Activated CD8-positive, alpha-beta memory T cell treated with anti-CD3 and anti-CD28 coated beads, Interleukin-2, amount 10 ng/mL, durations not matched to agents 7 days and 5 days (primary cell): ENCODE measurements around the gene VPS50. TPM values are rescaled to one million over a fixed set of nuclear protein-coding genes. Genes with fewer than 3 reads are reported as not detected.

Experiments used
- ATAC-seq: fragments of 150-1000 bp; cut with Tn5 transposase; one replicate; pipeline ENCODE4 v1.10.0; 2021; ENCODE audit warnings: moderate library complexity
- CTCF ChIA-PET: fragments of 350-600 bp; sonication (Branson Sonifier 250); formaldehyde crosslinking; loops from one replicate; lab custom pipeline; 2021; ENCODE audit warnings: antibody characterized with exemption; lab: Charles Lee
- DNase-seq: peaks from one replicate; pipeline ENCODE4 v3.0.0-alpha.2; 2020
- H3K27ac Mint-ChIP-seq: one replicate; pipeline ENCODE4 v1.8.0; 2021; ENCODE audit warnings: mild to moderate bottlenecking, mixed read lengths
- H3K27me3 Mint-ChIP-seq: one replicate; pipeline ENCODE4 v1.8.0; 2021; ENCODE audit warnings: mixed read lengths
- H3K36me3 Mint-ChIP-seq: one replicate; pipeline ENCODE4 v1.8.0; 2021; ENCODE audit warnings: mild to moderate bottlenecking, mixed read lengths
- H3K4me1 Mint-ChIP-seq: one replicate; pipeline ENCODE4 v1.8.0; 2021; ENCODE audit warnings: mixed read lengths
- H3K4me3 Mint-ChIP-seq: one replicate; pipeline ENCODE4 v1.8.0; 2021; ENCODE audit warnings: mild to moderate bottlenecking, moderate library complexity, mixed read lengths
- H3K9me3 Mint-ChIP-seq: one replicate; pipeline ENCODE4 v1.8.0; 2022; ENCODE audit warnings: low read depth, mixed read lengths
- total RNA-seq, 2 experiments: library from RNA; stranded (reverse); gene quantifications; one replicate each; pipeline ENCODE4 v1.2.3, GENCODE V29; 2021

The VPS50 gene, protein sequence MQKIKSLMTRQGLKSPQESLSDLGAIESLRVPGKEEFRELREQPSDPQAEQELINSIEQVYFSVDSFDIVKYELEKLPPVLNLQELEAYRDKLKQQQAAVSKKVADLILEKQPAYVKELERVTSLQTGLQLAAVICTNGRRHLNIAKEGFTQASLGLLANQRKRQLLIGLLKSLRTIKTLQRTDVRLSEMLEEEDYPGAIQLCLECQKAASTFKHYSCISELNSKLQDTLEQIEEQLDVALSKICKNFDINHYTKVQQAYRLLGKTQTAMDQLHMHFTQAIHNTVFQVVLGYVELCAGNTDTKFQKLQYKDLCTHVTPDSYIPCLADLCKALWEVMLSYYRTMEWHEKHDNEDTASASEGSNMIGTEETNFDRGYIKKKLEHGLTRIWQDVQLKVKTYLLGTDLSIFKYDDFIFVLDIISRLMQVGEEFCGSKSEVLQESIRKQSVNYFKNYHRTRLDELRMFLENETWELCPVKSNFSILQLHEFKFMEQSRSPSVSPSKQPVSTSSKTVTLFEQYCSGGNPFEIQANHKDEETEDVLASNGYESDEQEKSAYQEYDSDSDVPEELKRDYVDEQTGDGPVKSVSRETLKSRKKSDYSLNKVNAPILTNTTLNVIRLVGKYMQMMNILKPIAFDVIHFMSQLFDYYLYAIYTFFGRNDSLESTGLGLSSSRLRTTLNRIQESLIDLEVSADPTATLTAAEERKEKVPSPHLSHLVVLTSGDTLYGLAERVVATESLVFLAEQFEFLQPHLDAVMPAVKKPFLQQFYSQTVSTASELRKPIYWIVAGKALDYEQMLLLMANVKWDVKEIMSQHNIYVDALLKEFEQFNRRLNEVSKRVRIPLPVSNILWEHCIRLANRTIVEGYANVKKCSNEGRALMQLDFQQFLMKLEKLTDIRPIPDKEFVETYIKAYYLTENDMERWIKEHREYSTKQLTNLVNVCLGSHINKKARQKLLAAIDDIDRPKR
- total RNA-seq = 10 to 100 TPM; 17.8 to 20.8 TPM

DNA sequence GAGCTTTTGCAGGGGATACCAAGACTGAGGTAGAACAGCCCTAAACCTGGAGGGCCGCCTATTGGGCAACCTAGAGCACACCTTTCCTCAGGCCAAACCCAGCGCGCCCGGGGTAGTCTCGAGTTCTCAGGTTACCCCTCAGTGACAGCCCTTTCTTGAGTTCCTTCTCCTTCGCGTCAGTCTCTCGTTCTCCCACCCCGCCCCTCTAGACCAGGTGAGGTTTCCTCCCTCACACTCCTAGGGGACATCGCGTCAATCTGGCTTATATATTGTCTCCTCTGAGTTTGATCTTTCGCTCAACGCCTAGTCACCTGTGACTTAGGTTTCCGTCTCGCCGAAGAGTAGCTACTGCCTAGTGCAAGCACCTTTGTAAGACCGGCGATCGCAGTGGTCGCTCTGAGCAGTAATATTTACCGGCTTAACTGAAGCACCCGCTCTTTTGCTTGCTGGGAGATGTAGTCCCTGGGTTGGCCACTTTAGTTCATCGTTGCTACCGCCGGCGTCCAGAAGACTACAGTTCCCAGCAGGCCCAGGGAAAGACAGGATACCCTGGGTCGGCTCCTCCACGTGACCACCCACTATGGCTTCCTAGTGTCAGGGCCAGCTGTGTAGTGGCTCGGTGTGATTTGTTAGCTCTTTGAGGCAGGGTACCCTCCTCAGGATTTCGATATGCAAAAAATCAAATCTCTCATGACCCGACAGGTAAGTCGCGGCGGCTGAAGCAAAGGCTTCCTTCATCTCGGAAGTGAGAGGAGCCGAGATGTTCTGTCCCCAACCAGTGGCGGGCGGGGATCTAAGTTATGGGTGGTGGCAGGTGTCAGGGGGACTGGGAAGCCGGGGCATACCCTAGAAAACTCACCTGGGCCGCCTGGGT lies at the start of gene VPS50:
VPS50 (plus strand) TSS at position 568 of the 874 bp plus-strand sequence; CDS start at position 670, 102 bp downstream.
- no peaks in the 10 kb centered on the region for H3K27me3 Mint-ChIP-seq
- CTCF ChIA-PET = interaction anchor here (0.7 to 3.2 kb wide), 8 partner anchors 9 to 1163 kb away, joined by 3 to 12 read pairs (median 4); partner anchors contain the start of genes COL1A2, GATAD1 and SAMD9
- no peaks in the 10 kb centered on the region for H3K36me3 Mint-ChIP-seq
- H3K4me3 Mint-ChIP-seq = peak within 1 kb of the TSS; percentile 86
- peak within 1 kb of the TSS; percentile 77 for H3K27ac Mint-ChIP-seq
- DNase-seq = peak; percentile 97
- peaks cover 25% of the 10 kb centered on the region for H3K4me1 Mint-ChIP-seq
- peak; percentile 99 for ATAC-seq
- no peaks in the 10 kb centered on the region for H3K9me3 Mint-ChIP-seq

DNA sequence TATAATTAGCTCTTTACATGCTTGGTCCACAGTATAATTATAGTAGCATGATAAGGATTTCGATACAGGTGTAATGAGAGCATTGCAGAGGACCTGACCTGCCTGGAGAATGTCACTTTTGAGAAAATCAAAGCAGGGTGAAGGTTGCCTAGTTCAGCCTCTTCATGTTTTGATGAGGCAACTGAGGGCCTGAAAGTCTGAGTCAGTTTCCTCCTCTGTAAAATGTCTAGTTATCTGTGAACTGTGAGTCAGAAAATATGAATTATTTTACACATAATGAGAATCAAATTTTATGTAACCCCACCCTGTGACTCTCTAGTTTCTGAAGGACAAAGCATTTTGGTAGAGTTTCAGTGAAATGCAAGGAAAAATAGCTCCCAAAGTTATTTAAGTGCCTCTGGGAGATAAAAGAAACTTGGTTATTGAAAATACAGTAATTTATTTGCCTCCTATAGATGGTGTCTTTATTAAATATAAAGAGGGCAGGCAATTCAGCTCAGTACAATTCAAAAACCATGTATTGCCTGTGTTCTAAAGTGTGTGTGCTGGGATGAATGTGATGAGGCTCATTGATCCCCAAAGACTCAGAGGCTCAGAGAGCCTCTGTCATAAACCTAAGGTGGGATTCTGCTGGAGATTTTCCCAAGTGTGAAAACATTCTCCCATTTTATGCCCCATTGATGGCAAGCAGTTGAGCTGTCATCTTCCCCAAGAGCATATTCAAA lies 46.7 kb upstream of the VPS50 start:
- H3K27ac Mint-ChIP-seq = no peak overlapping the region
- H3K4me3 Mint-ChIP-seq = no peak overlapping the region
- peaks cover 5% of the 10 kb centered on the region for H3K4me1 Mint-ChIP-seq
- peak; percentile 53 for ATAC-seq
- no peaks in the 10 kb centered on the region for H3K9me3 Mint-ChIP-seq
- H3K27me3 Mint-ChIP-seq = peaks cover 55% of the 10 kb centered on the region
- DNase-seq = no peak
- CTCF ChIA-PET = interaction anchor here (1.4 kb wide), 1 partner anchor 10 kb away, joined by 3 read pairs; no protein-coding TSS in a partner anchor
- no peaks in the 10 kb centered on the region for H3K36me3 Mint-ChIP-seq

DNA sequence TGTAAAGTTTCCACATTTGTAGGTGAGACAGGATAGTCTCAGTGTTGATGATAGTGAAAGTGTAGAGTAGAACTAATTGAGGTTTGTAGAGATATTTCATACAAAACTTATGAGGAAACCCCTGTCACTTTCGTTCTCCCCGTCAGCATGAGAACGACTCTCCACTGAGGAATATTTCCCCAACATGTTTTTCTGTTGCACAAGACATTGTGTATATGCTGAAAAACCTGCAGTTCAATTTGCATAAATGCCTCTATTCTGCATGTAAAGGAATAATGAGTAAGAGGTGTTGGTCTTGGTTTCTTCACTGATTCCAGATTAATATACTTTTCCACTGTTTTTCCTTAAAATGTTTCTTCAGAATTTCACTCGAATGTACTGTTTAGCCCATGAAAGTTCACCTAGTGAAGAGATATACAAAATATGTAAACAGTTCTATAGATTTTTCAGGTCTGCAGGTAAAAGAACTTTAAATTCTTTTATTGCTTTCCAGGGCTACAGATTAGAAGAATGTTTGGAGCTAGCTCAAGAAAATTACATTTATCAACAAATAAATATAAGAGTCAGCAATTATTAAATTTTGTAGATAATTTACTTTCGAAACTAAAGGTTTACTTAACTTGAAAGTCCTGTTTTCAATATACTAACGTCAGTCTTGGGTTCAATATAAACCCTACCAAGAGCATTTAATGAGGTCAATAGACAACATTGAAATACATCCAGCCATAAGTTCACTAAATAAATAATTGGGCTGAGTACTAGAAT lies 43.1 kb upstream of the VPS50 start:
- Mint-ChIP-seq H3K4me3 (no peak overlapping the region), H3K36me3 (no peaks in the 10 kb centered on the region), H3K4me1 (peaks cover 5% of the 10 kb centered on the region), H3K27ac (no peak overlapping the region), H3K27me3 (peaks cover 60% of the 10 kb centered on the region), H3K9me3 (no peaks in the 10 kb centered on the region)
- no peak for ATAC-seq
- DNase-seq = no peak
- CTCF ChIA-PET = no interaction called here

DNA sequence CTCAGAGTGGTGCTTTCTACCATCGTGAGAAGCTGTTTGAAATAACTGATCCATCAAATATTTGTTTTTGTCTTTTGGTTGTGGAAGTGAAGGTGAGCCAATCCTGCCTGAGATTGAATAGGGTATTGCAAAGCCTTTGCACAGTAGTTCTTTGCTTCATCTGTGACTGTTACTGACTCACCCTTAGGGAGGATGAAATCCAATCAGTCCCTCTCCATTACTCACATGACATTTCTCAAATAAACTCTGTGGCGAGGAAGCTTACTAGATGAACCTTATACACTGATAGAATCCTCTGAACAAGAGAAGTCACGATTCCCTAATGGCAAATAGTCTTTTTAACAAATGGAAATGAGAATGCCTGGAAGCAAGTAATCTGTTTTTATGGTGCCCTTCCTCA lies 37.8 kb upstream of the VPS50 start:
- Mint-ChIP-seq H3K27ac (no peak overlapping the region), H3K36me3 (no peaks in the 10 kb centered on the region), H3K9me3 (no peaks in the 10 kb centered on the region), H3K4me3 (no peak overlapping the region), H3K4me1 (no peaks in the 10 kb centered on the region), H3K27me3 (peaks cover 56% of the 10 kb centered on the region)
- DNase-seq = no peak
- CTCF ChIA-PET = interaction anchor here (1.4 kb wide), 1 partner anchor 30 kb away, joined by 3 read pairs; no protein-coding TSS in a partner anchor
- ATAC-seq = no peak

DNA sequence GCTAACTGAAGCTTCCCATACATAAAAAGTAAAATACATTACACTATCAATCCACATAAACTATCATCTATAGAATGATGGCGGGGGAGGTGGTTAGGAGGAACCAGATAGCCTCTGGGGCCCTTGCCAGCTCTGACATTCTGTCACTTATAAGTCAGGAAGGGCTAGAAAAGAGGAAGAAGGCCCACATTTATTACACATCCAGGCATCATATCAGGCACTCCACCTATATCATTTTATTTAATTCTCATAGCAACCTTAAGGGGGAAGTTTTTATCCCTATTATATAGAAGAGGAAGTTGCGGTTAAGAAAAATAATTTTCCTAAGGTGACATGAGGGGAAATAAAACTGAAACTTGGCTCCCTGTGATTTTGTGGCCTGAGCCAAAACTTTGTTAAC lies 35.8 kb upstream of the VPS50 start:
- Mint-ChIP-seq H3K27ac (no peak overlapping the region), H3K4me1 (no peaks in the 10 kb centered on the region), H3K4me3 (no peak overlapping the region), H3K9me3 (no peaks in the 10 kb centered on the region), H3K36me3 (no peaks in the 10 kb centered on the region), H3K27me3 (peaks cover 56% of the 10 kb centered on the region)
- CTCF ChIA-PET = interaction anchor here (1.4 kb wide), 1 partner anchor 11 kb away, joined by 3 read pairs; no protein-coding TSS in a partner anchor
- ATAC-seq = no peak
- DNase-seq = no peak

DNA sequence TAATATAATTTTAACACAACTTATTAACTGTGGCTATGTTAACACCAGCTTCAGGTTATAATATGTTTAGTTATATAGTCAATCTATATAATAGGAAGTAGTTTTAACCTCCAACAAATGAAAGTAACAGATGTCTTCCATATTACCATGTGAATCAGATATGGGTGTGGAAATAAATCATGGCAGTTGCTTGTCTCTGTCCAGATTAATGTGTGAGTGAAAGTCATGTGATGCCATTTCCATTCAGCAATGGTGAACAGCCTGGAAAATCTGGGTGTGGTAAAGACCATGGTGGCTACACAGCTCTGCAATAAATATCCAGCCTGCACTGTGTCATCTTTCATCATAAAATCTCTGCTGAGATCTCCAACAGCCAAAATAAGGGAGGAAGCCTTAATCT lies 33.7 kb upstream of the VPS50 start:
- Mint-ChIP-seq H3K4me1 (no peaks in the 10 kb centered on the region), H3K36me3 (no peaks in the 10 kb centered on the region), H3K4me3 (no peak overlapping the region), H3K9me3 (no peaks in the 10 kb centered on the region), H3K27me3 (peaks cover 53% of the 10 kb centered on the region), H3K27ac (no peak overlapping the region)
- DNase-seq (no peak), ATAC-seq (no peak)
- CTCF ChIA-PET = no interaction called here

DNA sequence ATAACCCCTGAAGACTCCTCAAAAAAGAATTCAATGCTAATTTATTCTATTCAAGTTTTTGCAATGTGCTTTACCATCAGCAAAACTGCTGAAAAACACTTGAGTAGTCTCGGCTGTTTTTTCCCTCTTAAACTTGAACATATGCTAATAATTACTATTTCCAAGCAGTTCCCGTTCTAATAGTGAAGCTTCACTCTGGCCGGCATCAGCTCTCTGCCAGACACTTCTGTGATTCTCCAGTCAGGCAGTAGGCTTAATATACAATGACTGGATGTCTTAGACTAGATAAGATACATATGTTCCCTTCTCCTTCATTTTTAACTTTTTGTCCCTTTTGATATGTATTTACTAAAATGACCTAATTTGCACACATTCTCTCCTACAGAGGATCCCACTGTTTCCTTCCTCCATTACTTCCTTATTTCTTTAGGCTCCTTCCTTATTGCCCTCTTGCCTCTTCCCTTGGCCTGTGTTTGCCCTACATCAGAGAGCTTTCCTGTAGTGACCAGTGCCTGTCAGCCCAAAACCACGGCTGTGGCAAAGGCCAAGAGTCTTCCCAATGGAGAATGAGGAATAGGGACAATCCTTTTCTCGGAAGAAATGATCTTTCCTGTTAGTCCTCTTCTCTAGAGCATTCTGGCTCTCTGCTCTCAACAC lies 29.4 kb upstream of the VPS50 start:
- CTCF ChIA-PET = no interaction called here
- no peak overlapping the region for H3K27ac Mint-ChIP-seq
- DNase-seq (no peak), ATAC-seq (no peak)
- no peaks in the 10 kb centered on the region for H3K4me1 Mint-ChIP-seq
- peaks cover 64% of the 10 kb centered on the region for H3K27me3 Mint-ChIP-seq
- no peaks in the 10 kb centered on the region for H3K36me3 Mint-ChIP-seq
- no peaks in the 10 kb centered on the region for H3K9me3 Mint-ChIP-seq
- no peak overlapping the region for H3K4me3 Mint-ChIP-seq

DNA sequence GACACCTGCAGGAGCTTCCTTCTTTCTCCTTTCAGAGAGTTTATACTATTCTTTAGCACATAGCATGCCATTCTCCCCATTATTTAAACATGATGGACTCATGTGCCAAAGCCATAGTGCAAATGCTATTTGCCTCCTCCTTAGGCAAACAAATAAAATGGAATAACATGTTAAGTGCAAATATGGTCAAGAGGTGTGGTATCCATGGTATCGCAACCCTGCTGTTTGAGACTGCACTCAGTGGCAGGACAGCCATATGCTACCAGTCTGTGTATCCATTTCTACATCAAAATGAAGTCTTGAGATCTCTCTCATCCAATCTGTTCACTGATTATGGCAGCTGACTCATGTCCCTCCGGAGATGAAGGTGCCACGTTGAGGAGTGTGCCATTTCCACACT lies 28.7 kb upstream of the VPS50 start:
- no peak for ATAC-seq
- H3K36me3 Mint-ChIP-seq = no peaks in the 10 kb centered on the region
- DNase-seq = no peak
- peaks cover 68% of the 10 kb centered on the region for H3K27me3 Mint-ChIP-seq
- no peak overlapping the region for H3K27ac Mint-ChIP-seq
- no peaks in the 10 kb centered on the region for H3K9me3 Mint-ChIP-seq
- no peak overlapping the region for H3K4me3 Mint-ChIP-seq
- CTCF ChIA-PET = no interaction called here
- H3K4me1 Mint-ChIP-seq = no peaks in the 10 kb centered on the region

DNA sequence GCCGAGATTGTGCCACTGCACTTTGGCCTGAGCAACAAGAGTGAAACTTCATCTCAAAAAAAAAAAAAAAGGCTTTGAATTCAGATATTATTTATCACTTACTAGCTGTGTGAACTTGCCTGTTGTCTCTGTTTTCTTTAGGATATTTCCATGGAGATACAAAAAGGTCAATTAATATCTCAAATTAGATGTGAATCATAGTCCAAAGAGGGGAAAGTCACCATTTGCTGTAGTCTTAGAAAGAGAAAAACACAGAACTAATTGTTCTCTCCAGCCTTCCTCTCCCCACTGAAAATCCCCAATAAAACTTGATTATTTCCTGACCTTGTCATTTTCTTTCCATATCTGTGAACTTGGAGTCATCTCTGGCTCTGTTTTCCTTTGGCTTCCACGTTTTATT lies 27.1 kb upstream of the VPS50 start:
- Mint-ChIP-seq H3K27ac (no peak overlapping the region), H3K4me3 (no peak overlapping the region), H3K4me1 (no peaks in the 10 kb centered on the region), H3K9me3 (no peaks in the 10 kb centered on the region), H3K36me3 (no peaks in the 10 kb centered on the region), H3K27me3 (peaks cover 66% of the 10 kb centered on the region)
- DNase-seq (no peak), ATAC-seq (no peak)
- CTCF ChIA-PET = no interaction called here

DNA sequence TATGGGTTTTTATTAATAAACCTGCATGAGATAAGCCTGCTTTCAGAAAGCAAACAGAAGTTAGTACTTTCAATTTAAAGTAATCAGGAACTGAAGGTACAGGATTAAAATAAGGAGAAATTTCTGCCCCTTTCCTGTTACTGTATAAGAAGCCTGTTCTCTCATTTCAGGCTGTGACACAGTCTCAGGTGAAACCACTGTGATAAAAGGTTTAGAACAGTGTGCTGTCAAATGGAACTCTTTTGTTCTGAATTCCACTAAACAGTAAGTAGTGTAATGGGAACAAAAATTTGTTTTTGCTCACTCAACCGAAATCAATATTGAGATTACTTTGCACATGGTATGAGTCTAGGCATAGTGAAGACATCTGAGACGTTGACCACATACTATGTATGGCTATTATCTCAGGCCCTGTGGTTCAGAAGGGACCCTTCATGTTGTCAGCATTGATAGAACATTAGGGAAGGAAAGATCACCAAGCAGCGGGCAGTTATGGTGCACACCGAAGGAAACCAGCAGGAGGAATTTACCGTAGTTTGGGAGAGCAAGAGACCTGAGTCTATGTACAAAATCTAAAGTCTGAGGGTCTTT lies 20.8 kb upstream of the VPS50 start:
- Mint-ChIP-seq H3K4me1 (no peaks in the 10 kb centered on the region), H3K4me3 (no peak overlapping the region), H3K36me3 (no peaks in the 10 kb centered on the region), H3K9me3 (no peaks in the 10 kb centered on the region), H3K27me3 (peaks cover 78% of the 10 kb centered on the region), H3K27ac (no peak overlapping the region)
- CTCF ChIA-PET = no interaction called here
- DNase-seq = no peak
- ATAC-seq = no peak

DNA sequence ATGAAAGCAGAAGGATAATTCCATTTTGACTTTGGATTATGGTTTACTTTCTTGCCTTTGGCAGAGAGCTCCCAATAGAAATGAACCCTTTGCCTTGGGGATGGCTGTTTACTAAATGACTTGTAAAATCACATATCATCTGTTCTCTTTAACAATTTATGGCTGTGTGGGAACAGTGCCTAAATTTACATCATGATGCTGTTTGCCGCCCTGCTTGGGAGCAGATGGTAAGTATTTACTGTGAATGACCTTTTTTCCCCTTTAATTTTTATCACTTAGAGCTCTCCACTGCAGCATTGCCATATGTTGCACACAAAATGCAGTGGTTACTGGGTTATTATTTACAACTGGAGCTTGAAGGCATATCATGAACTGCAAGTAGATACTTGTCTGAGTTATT lies 19.3 kb upstream of the VPS50 start:
- ATAC-seq = no peak
- H3K36me3 Mint-ChIP-seq = no peaks in the 10 kb centered on the region
- no peak overlapping the region for H3K27ac Mint-ChIP-seq
- CTCF ChIA-PET = interaction anchor here (1.0 kb wide), 1 partner anchor 14 kb away, joined by 3 read pairs; no protein-coding TSS in a partner anchor
- peaks cover 77% of the 10 kb centered on the region for H3K27me3 Mint-ChIP-seq
- H3K4me3 Mint-ChIP-seq = no peak overlapping the region
- no peaks in the 10 kb centered on the region for H3K9me3 Mint-ChIP-seq
- H3K4me1 Mint-ChIP-seq = no peaks in the 10 kb centered on the region
- DNase-seq = no peak
